ACC112 (cell line): ENCODE results near the gene ATP2A3.

Experiments
- H2AFZ ChIP-seq: fragments of 200-600 bp; sonication (generic); one replicate; pipeline ENCODE4 v1.6.0; 2017; ENCODE audit warnings: antibody characterized with exemption, low read length; ENCODE audit not compliant: unreplicated experiment
- H3K27ac ChIP-seq: fragments of 200-600 bp; sonication (generic); 2 replicates; pipeline ENCODE4 v1.5.1; 2014; ENCODE audit warnings: low read depth, mild to moderate bottlenecking, antibody characterized with exemption, low read length, moderate library complexity
- H3K27me3 ChIP-seq: fragments of 200-600 bp; sonication (generic); 2 replicates; pipeline ENCODE4 v1.6.1; 2014; ENCODE audit warnings: mild to moderate bottlenecking, antibody characterized with exemption, low read length, moderate library complexity, mixed read lengths; ENCODE audit not compliant: insufficient read depth
- H3K36me3 ChIP-seq: fragments of 200-600 bp; sonication (generic); 2 replicates; pipeline ENCODE4 v1.6.1; 2016; ENCODE audit warnings: mild to moderate bottlenecking, antibody characterized with exemption, low read length, moderate library complexity, mixed read lengths; ENCODE audit not compliant: insufficient read depth
- H3K4me1 ChIP-seq: fragments of 200-600 bp; sonication (generic); one replicate; pipeline ENCODE4 v1.6.1; 2016; ENCODE audit warnings: low read length, mixed read lengths; ENCODE audit not compliant: insufficient read depth, unreplicated experiment, control insufficient read depth
- H3K4me3 ChIP-seq: fragments of 200-600 bp; sonication (generic); 2 replicates; pipeline ENCODE4 v1.5.1; 2014; ENCODE audit warnings: mild to moderate bottlenecking, low read depth, low read length
- H3K79me2 ChIP-seq: fragments of 200-600 bp; sonication (generic); one replicate; pipeline ENCODE4 v1.6.0; 2016; ENCODE audit warnings: low read length; ENCODE audit not compliant: control insufficient read depth, unreplicated experiment, insufficient read depth

ATP2A3 gene

DNA sequence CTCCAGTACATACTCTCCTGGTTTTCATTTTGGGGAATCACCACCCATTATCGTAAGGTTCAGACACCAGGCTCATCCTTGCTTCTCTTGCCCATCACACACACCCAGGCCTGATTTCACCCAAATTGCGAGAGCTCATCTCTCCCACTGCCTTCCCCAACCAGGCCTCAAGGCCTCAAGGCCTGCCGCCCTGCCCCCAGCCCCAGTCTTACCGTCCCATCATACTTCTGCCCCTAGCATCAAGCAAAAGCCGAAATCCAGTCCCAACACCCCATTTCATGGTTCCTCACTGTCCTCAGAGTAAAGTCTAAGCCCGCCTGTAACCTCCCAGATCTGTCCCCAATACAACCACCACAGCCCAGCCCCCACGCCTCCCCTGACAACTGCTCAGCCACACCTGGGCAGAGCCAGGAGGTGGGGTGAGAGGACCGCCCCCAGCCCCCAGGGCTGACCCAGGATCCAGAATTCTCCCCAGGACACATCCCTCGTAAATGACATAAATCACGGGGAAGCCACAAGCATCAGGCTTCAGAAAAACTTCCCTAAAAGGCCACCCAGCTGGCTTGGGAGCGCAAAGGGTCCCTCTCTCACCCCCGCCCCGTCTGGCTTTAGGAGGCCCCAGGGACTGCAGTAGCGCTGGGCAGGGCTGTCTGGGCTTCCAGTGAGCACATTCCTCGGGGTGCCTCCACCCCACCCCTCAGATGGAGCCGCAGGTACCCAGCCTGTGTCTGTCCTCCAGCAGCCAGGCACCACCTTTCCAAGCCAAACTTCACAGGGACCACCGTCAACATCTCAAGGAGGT is 38.4 kb downstream of the ATP2A3 start:
- Histone ChIP-seq H3K4me1 (no peaks in the 10 kb centered on the region), H3K79me2 (no peaks in the 10 kb centered on the region), H3K27me3 (no peaks in the 10 kb centered on the region), H3K36me3 (no peaks in the 10 kb centered on the region), H2AFZ (no peak overlapping the region), H3K27ac (no peak overlapping the region), H3K4me3 (no peak overlapping the region)

DNA sequence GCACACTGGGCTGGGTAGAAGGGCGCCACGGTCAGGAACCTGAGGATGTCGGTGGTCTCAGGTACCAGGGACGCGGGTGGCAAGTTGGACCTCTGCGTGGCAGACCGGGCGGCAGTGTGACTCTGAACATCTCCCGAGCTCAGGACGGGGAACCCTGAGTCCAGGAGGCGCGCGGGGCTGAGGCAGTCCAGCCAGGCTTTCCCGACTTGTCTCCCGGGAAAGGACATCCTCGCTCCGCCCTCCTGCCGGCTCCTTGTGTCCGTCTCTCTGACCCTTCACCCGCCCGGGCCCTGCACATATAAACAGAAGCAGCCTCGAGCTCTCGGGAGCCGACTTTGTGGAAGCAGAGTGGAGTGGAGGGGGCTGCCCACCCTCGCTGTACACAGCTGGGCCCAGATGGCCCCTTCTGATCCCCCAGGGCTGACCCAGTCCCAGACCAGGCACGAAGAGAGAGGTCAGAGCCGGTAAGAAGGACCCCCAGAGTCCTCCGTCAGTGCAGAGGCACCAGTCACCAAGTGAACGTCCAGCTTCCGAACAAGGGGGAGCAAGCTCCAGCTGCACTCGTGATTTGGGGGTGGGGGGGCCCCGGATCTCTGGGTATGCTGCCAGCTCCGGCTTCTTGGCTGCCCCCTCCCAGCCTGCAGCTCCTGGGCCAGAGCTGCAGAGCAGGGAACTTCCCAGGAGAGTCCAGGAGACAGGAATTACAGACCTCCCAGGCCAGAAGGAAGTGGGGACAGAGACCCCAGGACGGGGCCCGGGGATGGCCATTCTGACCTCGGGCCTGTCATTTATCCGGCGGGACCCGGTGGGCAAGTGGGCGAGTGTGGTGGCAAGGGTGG is 39.5 kb downstream of the ATP2A3 start:
- H3K36me3 ChIP-seq: no peaks in the 10 kb centered on the region

DNA sequence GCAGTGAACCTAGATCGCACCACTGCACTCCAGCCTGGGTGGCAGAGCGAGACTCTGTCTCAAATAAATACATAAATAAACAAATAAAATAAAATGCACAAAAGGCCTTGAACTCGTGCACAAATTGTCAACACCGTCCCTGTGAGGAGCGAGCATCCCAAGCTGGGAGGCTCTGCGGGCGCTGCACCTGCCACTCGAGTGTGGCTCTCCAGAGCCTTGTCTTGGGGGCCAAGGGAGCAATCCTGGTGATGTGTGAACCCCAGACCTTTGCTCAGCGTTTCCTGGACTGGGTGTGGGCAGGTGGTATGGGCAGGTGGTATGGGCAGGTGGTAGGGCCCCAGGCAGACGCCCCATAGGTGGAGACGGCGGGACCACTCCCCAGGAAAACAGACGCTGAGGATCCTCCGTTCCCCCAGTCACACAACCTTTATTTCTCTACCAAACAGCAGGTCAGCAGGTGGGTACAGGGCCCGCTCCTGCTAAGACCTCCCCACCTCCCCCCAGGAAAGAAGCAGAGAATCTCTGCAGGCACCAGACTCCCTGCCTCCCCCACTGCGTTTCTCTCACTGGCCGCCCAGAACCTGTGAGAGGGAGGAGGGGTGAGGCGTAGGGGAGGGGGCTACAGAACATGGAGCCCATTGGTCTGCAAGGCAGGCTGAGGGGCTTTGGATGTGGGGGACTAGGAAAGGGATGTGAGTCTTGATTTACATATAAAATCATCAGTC is 40.6 kb downstream of the ATP2A3 start:
- H3K27ac ChIP-seq: no peak overlapping the region
- H3K27me3 ChIP-seq: no peaks in the 10 kb centered on the region
- H3K4me1 ChIP-seq: no peaks in the 10 kb centered on the region
- H3K36me3 ChIP-seq: no peaks in the 10 kb centered on the region
- no peaks in the 10 kb centered on the region for H3K79me2 ChIP-seq
- no peak overlapping the region for H2AFZ ChIP-seq
- no peak overlapping the region for H3K4me3 ChIP-seq

More for the DNA sequence above, 39.5 kb downstream of the ATP2A3 start:
- Histone ChIP-seq H3K27me3 (no peaks in the 10 kb centered on the region), H3K27ac (no peak overlapping the region), H3K79me2 (no peaks in the 10 kb centered on the region), H3K4me1 (no peaks in the 10 kb centered on the region), H2AFZ (no peak overlapping the region), H3K4me3 (no peak overlapping the region)

DNA sequence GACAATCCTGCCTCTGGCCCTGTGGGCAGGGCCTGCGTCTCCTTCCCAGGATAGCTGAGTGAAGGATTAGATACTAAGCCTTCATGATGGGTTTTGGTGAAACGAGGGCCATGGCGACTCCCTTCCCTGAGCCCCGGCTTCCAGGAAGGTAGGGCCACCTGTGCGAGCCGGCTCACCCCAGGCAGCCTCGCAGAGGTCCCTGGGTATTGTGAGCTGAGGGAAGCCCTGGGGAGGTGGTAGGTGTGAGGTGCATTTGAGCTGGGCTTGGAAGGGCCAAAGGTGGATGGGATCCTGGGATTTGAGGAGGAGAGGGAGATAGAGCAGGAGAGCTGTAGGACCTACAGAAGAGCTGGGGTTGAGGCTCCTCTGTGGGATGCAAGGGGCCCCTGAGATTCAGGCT is 41.5 kb downstream of the ATP2A3 start:
- H3K27ac ChIP-seq: no peak overlapping the region
- no peaks in the 10 kb centered on the region for H3K36me3 ChIP-seq
- no peaks in the 10 kb centered on the region for H3K27me3 ChIP-seq
- no peak overlapping the region for H2AFZ ChIP-seq
- H3K79me2 ChIP-seq: no peaks in the 10 kb centered on the region
- no peak overlapping the region for H3K4me3 ChIP-seq
- no peaks in the 10 kb centered on the region for H3K4me1 ChIP-seq

DNA sequence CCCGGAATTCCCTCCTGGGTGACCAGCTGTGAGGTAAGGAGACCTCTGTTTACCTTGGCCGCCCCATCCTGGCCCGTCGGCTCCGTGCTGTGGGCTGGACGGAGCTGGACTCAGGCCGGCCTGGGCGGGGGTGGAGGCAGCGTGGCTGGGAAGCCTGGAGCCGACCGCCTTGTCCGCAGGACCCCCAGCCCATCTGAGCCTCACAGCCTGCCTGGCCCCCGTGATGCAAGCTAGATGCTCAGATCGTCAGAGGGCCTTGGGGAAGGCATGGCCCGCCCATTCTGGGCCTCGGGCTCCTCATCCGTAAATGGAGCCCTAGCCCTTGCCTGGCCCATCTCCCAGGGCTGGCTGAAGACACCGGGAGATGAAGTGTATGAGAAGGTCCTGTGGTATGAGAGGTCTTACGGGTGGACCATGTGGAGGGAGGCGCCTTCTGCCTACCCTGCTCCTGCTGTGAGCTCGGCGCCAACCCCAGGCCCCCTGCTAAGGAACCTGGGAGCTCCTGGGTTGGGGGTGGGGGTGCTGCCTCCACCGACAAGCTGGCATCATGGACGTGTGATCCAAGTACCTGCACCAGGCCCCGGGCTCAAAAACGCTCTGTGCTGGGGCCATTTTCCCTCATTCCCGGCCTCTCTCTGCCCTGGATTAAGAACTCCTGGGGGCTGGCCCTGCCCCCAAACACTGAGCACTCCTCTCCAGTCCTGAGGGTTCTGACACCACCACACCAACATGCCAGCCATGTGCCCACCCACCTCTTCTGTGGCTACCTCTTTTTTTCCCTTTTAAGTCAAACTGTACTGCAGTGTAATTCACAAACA is 42.5 kb downstream of the ATP2A3 start:
- Histone ChIP-seq H3K36me3 (no peaks in the 10 kb centered on the region), H3K27ac (no peak overlapping the region), H3K4me3 (no peak overlapping the region), H3K4me1 (peaks cover 6% of the 10 kb centered on the region), H2AFZ (no peak overlapping the region), H3K27me3 (no peaks in the 10 kb centered on the region), H3K79me2 (no peaks in the 10 kb centered on the region)

DNA sequence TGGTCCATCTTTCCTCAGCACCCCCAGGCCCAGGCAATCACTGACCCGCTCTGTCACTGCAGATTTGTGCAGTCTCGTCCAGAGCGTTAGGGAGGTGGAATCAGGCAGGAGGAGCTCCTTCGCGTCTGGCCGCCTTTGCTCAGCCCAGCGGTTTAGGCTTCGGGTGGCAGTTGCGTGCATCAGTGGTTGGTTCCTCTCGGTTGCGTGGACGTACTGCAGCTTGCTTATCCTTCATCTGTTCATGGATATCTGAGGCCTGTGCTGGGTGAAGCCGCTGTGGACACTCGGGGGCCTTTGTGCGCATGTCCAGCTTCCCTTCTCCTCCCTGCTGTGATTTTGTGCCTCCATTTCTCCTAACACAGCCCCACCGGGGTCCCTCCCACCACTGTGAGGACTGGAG is 43.2 kb downstream of the ATP2A3 start:
- H3K4me3 ChIP-seq: no peak overlapping the region
- H3K27ac ChIP-seq: no peak overlapping the region
- no peaks in the 10 kb centered on the region for H3K36me3 ChIP-seq
- no peaks in the 10 kb centered on the region for H3K27me3 ChIP-seq
- no peaks in the 10 kb centered on the region for H3K79me2 ChIP-seq
- no peak overlapping the region for H2AFZ ChIP-seq
- peaks cover 6% of the 10 kb centered on the region for H3K4me1 ChIP-seq

DNA sequence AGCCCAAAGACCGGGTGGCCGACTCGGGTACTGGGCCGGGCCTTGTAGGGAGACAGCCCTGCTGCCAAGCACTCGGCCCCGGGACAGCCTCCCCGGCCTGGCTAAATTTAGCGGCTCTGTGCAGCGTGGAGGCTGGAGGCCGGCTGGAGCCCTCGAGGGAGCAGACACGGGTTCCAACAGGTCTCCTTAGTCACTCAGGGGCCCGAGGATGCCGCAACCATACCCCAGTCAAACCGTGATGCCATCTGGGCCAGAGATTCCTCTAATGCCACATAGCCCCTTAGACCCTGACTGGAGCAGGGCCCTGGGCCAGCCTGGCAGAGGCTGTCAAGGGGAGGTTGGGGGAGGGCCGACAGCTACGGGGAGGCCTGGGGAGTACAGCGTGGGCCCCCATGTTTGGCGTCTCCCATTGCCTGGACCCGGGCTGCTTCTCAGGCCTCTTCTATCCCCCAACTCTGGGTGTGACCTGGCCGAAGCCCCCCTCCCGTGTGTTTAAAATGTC is 45.1 kb downstream of the ATP2A3 start:
- peaks cover 6% of the 10 kb centered on the region for H3K4me1 ChIP-seq
- no peaks in the 10 kb centered on the region for H3K27me3 ChIP-seq
- no peak overlapping the region for H3K27ac ChIP-seq
- no peak overlapping the region for H2AFZ ChIP-seq
- H3K4me3 ChIP-seq: no peak overlapping the region
- no peaks in the 10 kb centered on the region for H3K79me2 ChIP-seq
- H3K36me3 ChIP-seq: no peaks in the 10 kb centered on the region

DNA sequence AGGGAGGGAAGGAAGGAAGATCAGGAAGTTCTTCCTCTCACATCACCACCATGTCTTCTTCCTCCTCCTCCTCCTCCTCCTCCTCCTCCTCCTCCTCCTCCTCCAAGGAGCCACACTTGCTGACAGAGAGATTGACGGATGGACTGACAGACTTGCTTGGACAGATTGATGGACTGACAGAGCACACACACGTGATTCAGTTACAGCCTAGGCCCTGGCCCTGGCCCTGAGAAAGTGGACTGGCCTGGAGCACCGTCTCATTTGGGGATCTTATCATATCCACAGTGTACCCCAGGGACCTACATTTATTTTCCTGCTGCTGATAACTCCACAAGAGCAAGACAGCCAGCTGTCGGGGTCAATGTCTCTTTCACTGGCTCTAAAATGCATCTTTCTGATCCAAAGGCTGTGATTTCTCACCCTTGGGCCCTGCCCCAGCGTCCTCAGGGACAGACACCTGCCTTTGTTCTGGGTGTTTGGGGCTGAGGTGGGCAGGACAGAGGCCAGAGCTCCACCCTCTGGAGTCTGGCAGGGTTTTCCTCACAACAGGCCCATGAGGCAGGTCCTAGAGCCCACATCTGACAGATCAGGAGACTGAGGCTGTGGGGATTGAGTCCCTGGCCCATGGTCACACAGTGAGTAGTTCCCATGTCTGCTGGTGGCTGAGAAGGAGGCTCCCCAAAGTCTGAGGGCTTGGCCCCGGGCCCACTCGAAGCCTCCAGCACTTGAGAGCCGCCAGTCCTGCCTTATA is 45.7 kb downstream of the ATP2A3 start:
- Histone ChIP-seq H3K27ac (no peak overlapping the region), H3K4me1 (peaks cover 6% of the 10 kb centered on the region), H3K36me3 (no peaks in the 10 kb centered on the region), H2AFZ (no peak overlapping the region), H3K79me2 (no peaks in the 10 kb centered on the region), H3K4me3 (no peak overlapping the region), H3K27me3 (no peaks in the 10 kb centered on the region)

DNA sequence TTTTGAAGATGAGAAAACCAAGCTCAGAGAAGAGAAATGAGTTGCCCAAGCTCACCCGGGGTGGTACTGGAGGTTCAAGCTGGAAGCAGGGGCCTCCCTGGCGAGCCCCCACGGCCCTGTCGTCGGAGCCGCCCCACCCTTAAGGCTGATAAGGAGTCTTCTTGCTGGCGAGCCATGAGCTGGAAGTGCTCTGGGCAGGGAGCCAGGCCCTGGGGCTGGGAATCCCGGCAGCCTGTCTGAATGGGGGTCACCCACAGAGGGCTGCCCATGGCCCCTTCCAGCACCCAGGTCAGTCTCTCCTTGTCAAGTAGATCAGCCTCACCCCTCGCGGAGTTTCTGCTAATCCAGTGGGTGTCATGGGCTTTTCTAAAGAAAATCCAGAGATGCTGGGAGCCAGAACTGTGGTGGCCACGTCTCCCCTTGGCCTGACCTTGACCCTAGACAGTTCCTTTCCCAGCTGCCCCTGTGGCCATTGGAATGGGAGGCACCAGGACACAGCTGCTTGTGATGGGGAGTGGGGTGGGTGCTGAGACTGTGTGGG is 46.8 kb downstream of the ATP2A3 start:
- no peak overlapping the region for H3K4me3 ChIP-seq
- no peaks in the 10 kb centered on the region for H3K36me3 ChIP-seq
- no peak overlapping the region for H3K27ac ChIP-seq
- H3K4me1 ChIP-seq: peaks cover 6% of the 10 kb centered on the region
- no peaks in the 10 kb centered on the region for H3K27me3 ChIP-seq
- H2AFZ ChIP-seq: no peak overlapping the region
- no peaks in the 10 kb centered on the region for H3K79me2 ChIP-seq
